ENCODE measurements around the gene GGA2.

GGA2 gene

DNA sequence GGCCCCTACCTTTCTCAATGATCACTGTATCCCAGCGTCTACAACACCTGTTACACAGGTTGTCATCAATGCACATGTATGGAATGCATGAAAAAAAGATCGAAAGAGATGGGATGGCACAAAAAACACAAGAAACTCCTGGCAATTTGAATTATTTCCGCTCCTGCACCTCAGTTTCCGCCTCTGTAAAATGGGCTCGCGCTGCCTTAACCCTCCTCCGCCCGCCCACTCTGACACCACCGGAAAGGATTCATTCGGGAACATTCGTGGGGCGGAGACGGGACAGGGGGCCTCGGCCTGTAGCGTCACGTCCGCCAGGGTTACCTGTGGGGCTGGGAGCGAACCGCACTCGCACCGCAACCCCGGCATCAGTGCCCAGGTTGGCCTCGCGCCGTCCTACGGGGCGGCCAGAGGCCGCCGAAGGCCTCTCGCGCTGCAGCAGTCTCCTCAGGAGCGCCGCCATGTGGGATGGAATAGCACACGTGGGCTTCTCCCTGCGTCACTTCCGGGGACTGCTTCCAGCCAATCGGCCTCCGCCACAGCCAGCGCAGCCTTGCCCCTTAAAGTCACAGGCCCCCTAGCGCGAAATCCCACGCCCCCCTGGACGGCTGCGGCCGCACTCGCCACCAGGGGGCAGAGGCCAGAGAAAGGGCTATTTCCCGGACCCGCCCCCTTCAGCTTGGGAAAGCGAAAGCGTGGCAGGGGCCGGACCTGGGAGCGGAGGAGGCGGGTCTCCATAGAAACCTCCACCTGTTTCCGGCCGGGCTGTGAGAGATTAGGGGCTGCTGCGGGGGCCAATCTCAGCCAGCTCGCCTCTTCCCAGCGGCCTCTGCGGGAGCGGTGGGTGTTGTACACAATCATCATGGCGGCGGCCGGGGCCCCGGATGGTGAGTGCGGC, 46.8 kb upstream of the GGA2 start, which contains the start of the genes EARS2 and UBFD1 (continued):
- TF ChIP-seq ZBTB44 (tag by site-specific recombination; IDR thresholded peaks at IDR 0.05) (no peak), ZNF133 (tag by site-specific recombination; IDR thresholded peaks at IDR 0.05) (no peak), ZNF555 (tag by site-specific recombination; conservative IDR thresholded peaks at IDR 0.05) (no peak), ZNF830 (tag by site-specific recombination; IDR thresholded peaks at IDR 0.05; ENCODE audit: low read depth) (no peak), ZBTB17 (tag by site-specific recombination; IDR thresholded peaks at IDR 0.05) (peak; percentile 51), ZNF19 (tag by site-specific recombination; IDR thresholded peaks at IDR 0.05; ENCODE audit: low read depth) (no peak), ZNF560 (tag by site-specific recombination; IDR thresholded peaks at IDR 0.05; ENCODE audit: borderline replicate concordance) (no peak), REST (tag by site-specific recombination; IDR thresholded peaks at IDR 0.05) (peak; percentile 12; the same call in 1 of the 2 replicates), BCL11B (tag by site-specific recombination; IDR thresholded peaks at IDR 0.05; ENCODE audit: low read depth) (no peak), SP3 (tag by site-specific recombination; IDR thresholded peaks at IDR 0.05) (peak; percentile 89), ZNF2 (tag by site-specific recombination; IDR thresholded peaks at IDR 0.05) (peak; percentile 75), ZNF791 (tag by site-specific recombination; IDR thresholded peaks at IDR 0.05) (no peak), ZNF610 (tag by site-specific recombination; IDR thresholded peaks at IDR 0.05; ENCODE audit: borderline replicate concordance) (no peak), ZFP37 (tag by site-specific recombination; IDR thresholded peaks at IDR 0.05) (no peak), WT1 (tag by site-specific recombination; IDR thresholded peaks at IDR 0.05) (no peak), ZNF292 (tag by site-specific recombination; IDR thresholded peaks at IDR 0.05; ENCODE audit: borderline replicate concordance, low read depth) (no peak), ZFP41 (tag by site-specific recombination; IDR thresholded peaks at IDR 0.05; ENCODE audit: borderline replicate concordance) (no peak), ZNF169 (tag by site-specific recombination; IDR thresholded peaks at IDR 0.05) (no peak), MYNN (tag by site-specific recombination; IDR thresholded peaks at IDR 0.05; ENCODE audit: borderline replicate concordance) (no peak), SETDB1 (IDR thresholded peaks at IDR 0.05; ENCODE audit: insufficient read length, low read length) (peak; percentile 24), EGR2 (tag by site-specific recombination; IDR thresholded peaks at IDR 0.05; ENCODE audit: low read depth) (peak; percentile 70)
- TF ChIP-seq, protein P1, sequence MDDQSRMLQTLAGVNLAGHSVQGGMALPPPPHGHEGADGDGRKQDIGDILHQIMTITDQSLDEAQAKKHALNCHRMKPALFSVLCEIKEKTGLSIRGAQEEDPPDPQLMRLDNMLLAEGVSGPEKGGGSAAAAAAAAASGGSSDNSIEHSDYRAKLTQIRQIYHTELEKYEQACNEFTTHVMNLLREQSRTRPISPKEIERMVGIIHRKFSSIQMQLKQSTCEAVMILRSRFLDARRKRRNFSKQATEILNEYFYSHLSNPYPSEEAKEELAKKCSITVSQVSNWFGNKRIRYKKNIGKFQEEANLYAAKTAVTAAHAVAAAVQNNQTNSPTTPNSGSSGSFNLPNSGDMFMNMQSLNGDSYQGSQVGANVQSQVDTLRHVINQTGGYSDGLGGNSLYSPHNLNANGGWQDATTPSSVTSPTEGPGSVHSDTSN (CRISPR knock-in tag; IDR thresholded peaks at IDR 0.05), result peak; percentile 18; the same call in 1 of the 2 replicates

Measured in HEK293 (cell line).